Gastrocnemius medialis (tissue), 4 donors: ENCODE data around the gene GAREM1.

Experiments
- POLR2A ChIP-seq, 2 donors: fragments of 450-650 bp; IDR thresholded peaks; one replicate each; pipeline ENCODE4 v1.6.1; 2017; ENCODE audit warnings: antibody characterized with exemption in 2 of 2, mild to moderate bottlenecking in 2 of 2, moderate library complexity in 2 of 2
- TF ChIP-seq, protein P1 (sequence below), 5 experiments: fragments of 450-650 bp in 3 of 5; fragments of 200-600 bp in 2 of 5; sonication (generic) in 2 of 5; IDR thresholded peaks in 4 of 5; conservative IDR thresholded peaks in 1 of 5; 1 replicate in 4 of 5; 2 replicates in 1 of 5; pipeline ENCODE4 v1.5.1; 2016 to 2019; ENCODE audit warnings: antibody characterized with exemption in 5 of 5, mild to moderate bottlenecking in 3 of 5, moderate library complexity in 3 of 5

DNA sequence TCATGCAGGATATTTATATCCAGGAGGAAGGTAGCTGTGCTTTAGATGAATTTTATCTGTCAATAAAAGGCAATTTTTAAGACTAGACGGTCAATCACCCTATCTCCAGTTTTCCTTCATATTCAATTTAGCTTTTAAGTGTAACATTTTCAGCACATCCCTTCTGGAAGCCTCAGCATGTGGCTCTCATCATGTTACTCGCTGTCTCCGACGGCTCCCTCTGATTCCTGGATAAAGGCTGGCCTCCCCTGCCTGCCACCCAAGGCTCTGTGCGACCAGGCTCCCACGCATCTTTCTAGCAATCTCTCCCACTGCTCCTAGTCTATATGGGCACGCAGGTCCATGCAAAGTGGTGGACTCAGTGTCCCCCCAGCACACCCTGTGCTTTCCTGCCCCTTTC is 196.4 kb downstream of the GAREM1 start:
- TF ChIP-seq, protein P1, sequence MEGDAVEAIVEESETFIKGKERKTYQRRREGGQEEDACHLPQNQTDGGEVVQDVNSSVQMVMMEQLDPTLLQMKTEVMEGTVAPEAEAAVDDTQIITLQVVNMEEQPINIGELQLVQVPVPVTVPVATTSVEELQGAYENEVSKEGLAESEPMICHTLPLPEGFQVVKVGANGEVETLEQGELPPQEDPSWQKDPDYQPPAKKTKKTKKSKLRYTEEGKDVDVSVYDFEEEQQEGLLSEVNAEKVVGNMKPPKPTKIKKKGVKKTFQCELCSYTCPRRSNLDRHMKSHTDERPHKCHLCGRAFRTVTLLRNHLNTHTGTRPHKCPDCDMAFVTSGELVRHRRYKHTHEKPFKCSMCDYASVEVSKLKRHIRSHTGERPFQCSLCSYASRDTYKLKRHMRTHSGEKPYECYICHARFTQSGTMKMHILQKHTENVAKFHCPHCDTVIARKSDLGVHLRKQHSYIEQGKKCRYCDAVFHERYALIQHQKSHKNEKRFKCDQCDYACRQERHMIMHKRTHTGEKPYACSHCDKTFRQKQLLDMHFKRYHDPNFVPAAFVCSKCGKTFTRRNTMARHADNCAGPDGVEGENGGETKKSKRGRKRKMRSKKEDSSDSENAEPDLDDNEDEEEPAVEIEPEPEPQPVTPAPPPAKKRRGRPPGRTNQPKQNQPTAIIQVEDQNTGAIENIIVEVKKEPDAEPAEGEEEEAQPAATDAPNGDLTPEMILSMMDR (IDR thresholded peaks at IDR 0.05 in 4 of 5, conservative IDR thresholded peaks at IDR 0.05 in 1 of 5), result no peak
- no peak for TF ChIP-seq POLR2A (IDR thresholded peaks at IDR 0.05)
